Measurements from ENCODE around the gene TMEM186. TPM values are rescaled to one million over a fixed set of nuclear protein-coding genes. Genes with fewer than 3 reads are reported as not detected.

The TMEM186 gene
- total and polyA plus RNA-seq, 9 of the 15 experiments (the other 6 are each of a cell fraction or from before 2014, with no cell fraction given) = 10.1 to 33.4 (median 16.4) TPM

GRCh38 chr16:8795818-8796217 is 1.6 kb downstream of the TMEM186 start:
- peaks cover 54% of the 10 kb centered on the region for H3K79me2 ChIP-seq (ENCODE audit: control insufficient read depth, insufficient read depth, low read length)
- ChIA-PET POLR2A (interaction anchor here (1.6 kb wide), 1 partner anchor 8 kb away, joined by 4 read pairs; no protein-coding TSS in a partner anchor), CTCF (ENCODE audit: low intra/inter-chr PET ratio) (no interaction called here)
- no peak overlapping the region for H3K27ac ChIP-seq (ENCODE audit: extremely low read depth, low read depth, low read length)
- H3K9ac ChIP-seq (ENCODE audit: insufficient read depth in 1 of 2, low read depth in 2 of 2, low read length in 2 of 2) = peak overlapping the region in 1 of 2 experiments; percentile 76; a peak in 2 of 4 replicates
- peaks cover 42% of the 10 kb centered on the region for H3K36me3 ChIP-seq (ENCODE audit: control insufficient read depth, insufficient read depth, low read length)
- WGBS (ENCODE audit: insufficient coverage, low coverage, missing lambda C conversion rate) = 90% methylated on average over 10 of the region's 10 CpGs
- BruUV-seq (replicated peaks) = no TSS peak
- no peaks in the 10 kb centered on the region for H3K27me3 ChIP-seq (ENCODE audit: control insufficient read depth in 2 of 2, insufficient read depth in 2 of 2, low read length in 2 of 2)
- DNase-seq (ENCODE audit: extremely low read depth in 1 of 4, low spot score in 3 of 4) (no peak), ATAC-seq (no peak), FAIRE-seq (no peak)
- 0 out of 2 replicates have a peak, but pooled peaks cover 5% of the 10 kb centered on the region for H4K20me1 ChIP-seq (replicated peaks; ENCODE audit: control insufficient read depth, insufficient read depth, low read length)
- no peak overlapping the region; the same call in 1 of the 2 replicates for H3K4me2 ChIP-seq (ENCODE audit: insufficient read depth, low read length)
- in situ Hi-C loops (cut with MboI) (no loop called here), intact Hi-C loops (cut with micrococcal nuclease) (loop anchor here (5.0 kb wide), 2 partner anchors 86 to 139 kb away; partner anchors contain the start of gene LITAFD)
- H3K4me1 ChIP-seq (replicated peaks in 1 of 2; ENCODE audit: control insufficient read depth in 2 of 2, insufficient read depth in 2 of 2, low read length in 2 of 2) = peaks cover 12 to 13% of the 10 kb centered on the region in 2 experiments; a peak in 4 of 5 replicates
- TF ChIP-seq GATA2 (CRISPR knock-in tag; IDR thresholded peaks at IDR 0.05) (0 out of 2 replicates have a peak, but pooled peaks have one; percentile 25), ASH1L (IDR thresholded peaks at IDR 0.05; ENCODE audit: borderline replicate concordance, low read depth, partially characterized antibody) (no peak)
- H3K9me3 ChIP-seq (replicated peaks; ENCODE audit: control insufficient read depth, insufficient read depth, low read depth, low read length) = no peaks in the 10 kb centered on the region
- no peak overlapping the region for H2AFZ ChIP-seq (ENCODE audit: low read depth, low read length)
- H3K9me1 ChIP-seq (ENCODE audit: control insufficient read depth, insufficient read depth, low read length) = no peaks in the 10 kb centered on the region
- no peak overlapping the region for H3K4me3 ChIP-seq

- intact Hi-C loops (cut with micrococcal nuclease) (loop anchor here (5.0 kb wide), 2 partner anchors 87 to 138 kb away; partner anchors contain the start of gene LITAFD), in situ Hi-C loops (cut with MboI) (no loop called here)
- ChIA-PET POLR2A (no interaction called here), CTCF (ENCODE audit: low intra/inter-chr PET ratio) (interaction anchor here (0.7 kb wide), 1 partner anchor 134 kb away, joined by 3 read pairs; no protein-coding TSS in a partner anchor)
- DNase-seq (ENCODE audit: extremely low read depth in 1 of 4, low spot score in 3 of 4) (peak in 1 of 4 experiments; percentile 30), ATAC-seq (no peak), FAIRE-seq (no peak)
- H3K9me1 ChIP-seq (ENCODE audit: control insufficient read depth, insufficient read depth, low read length) = no peaks in the 10 kb centered on the region
- no peak overlapping the region for H2AFZ ChIP-seq (ENCODE audit: low read depth, low read length)
- H3K9me3 ChIP-seq (replicated peaks; ENCODE audit: control insufficient read depth, insufficient read depth, low read depth, low read length) = no peaks in the 10 kb centered on the region
- H3K27me3 ChIP-seq (ENCODE audit: control insufficient read depth in 2 of 2, insufficient read depth in 2 of 2, low read length in 2 of 2) = no peaks in the 10 kb centered on the region
- no TSS peak for BruUV-seq (replicated peaks)
- no peak overlapping the region for H3K27ac ChIP-seq (ENCODE audit: extremely low read depth, low read depth, low read length)
- H3K9ac ChIP-seq (ENCODE audit: insufficient read depth in 1 of 2, low read depth in 2 of 2, low read length in 2 of 2) = no peak overlapping the region
- TF ChIP-seq ZNF133 (CRISPR knock-in tag; IDR thresholded peaks at IDR 0.05) = no peak
- TF ChIP-seq ZNF444 (CRISPR knock-in tag; IDR thresholded peaks at IDR 0.05) = no peak
- 0 out of 2 replicates have a peak, but pooled peaks have one; percentile 11 for TF ChIP-seq SMC3 (conservative IDR thresholded peaks at IDR 0.05; ENCODE audit: insufficient read depth, low read depth, low read length)
- TF ChIP-seq CTCF (IDR thresholded peaks at IDR 0.05 in 2 of 3, conservative IDR thresholded peaks at IDR 0.05 in 1 of 3; ENCODE audit: insufficient read depth in 2 of 3, low read depth in 1 of 3, low read length in 3 of 3) = peak; percentile 25 to 47 (median 36); a peak in 4 of 6 replicates
- WGBS (ENCODE audit: insufficient coverage, low coverage, missing lambda C conversion rate) = 56% methylated on average over 7 of the region's 8 CpGs
- peaks cover 47% of the 10 kb centered on the region for H3K79me2 ChIP-seq (ENCODE audit: control insufficient read depth, insufficient read depth, low read length)
- H3K4me3 ChIP-seq = no peak overlapping the region
- H3K4me2 ChIP-seq (ENCODE audit: insufficient read depth, low read length) = no peak overlapping the region
- 0 out of 2 replicates have a peak, but pooled peaks cover 5% of the 10 kb centered on the region for H4K20me1 ChIP-seq (replicated peaks; ENCODE audit: control insufficient read depth, insufficient read depth, low read length)
- peaks cover 12 to 13% of the 10 kb centered on the region in 2 experiments; a peak in 4 of 5 replicates for H3K4me1 ChIP-seq (replicated peaks in 1 of 2; ENCODE audit: control insufficient read depth in 2 of 2, insufficient read depth in 2 of 2, low read length in 2 of 2)
- peaks cover 35% of the 10 kb centered on the region for H3K36me3 ChIP-seq (ENCODE audit: control insufficient read depth, insufficient read depth, low read length)
These were observed 2.3 kb downstream of the TMEM186 start for GRCh38 chr16:8795091-8795490.

Data from K562 (cell line).